GM19035 (cell line): ENCODE results near the gene JTB.
"Not testable (repeated sequence)": the region's sequence is repeated elsewhere in the genome, so short reads cannot be mapped to it uniquely, and the experiment has no call there.

Source experiments
- ATAC-seq: cut with Tn5 transposase; IDR thresholded peaks from one replicate; pipeline ENCODE4 v1.9.1; 2021; ENCODE audit not compliant: unreplicated experiment

Gene JTB

DNA sequence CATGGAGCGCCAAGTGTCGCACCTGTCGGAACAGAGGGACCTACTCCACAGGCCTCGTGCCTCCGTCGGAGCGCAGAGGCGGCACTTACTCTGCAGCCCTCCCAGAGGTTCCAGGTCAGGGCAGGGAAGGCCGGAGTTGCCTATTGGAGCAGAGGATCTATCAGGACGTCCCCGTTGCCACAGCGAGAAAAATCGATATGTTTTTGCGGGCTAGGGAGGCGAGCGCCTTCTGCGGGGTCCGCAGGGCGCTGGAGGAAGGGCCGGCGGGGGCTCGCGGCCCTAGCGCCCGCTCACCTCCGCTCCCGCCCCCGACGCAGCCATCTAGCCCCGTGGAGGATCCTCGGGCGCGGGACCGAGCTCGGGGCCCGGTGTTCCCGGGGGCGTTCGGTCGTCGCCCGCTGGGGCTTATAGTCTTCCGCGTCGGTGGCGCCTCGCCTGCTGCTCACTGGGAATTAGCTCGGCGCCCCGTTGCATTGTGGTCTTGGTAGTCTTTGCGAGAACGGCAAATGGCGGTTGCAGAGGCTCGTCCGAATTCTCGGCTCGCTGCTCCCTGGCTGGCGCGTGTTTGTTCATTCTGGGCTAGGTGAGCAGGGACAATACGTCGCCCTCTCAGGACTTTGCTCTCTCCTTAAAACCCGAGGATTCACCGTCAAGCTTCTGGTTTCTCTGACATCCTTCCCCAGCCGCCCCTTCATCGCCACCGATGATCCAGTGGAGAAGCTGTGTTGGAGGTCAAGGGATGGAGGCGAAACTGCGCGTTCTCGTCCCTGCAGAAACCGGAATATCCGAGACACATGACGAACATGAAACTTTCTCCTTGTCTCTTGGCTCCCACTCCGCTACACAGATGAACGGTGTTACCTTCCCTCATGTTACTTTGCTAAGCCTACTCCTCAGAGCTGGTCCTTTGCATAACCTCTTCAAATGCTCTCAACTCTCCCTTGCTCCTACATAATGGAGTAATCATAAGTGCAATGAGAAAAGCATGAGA, at the start of gene JTB:
JTB (minus strand) TSS at position 425 of the 991 bp plus-strand sequence; CDS start at position 3, 422 bp downstream.
- peak; percentile 84 for ATAC-seq

DNA sequence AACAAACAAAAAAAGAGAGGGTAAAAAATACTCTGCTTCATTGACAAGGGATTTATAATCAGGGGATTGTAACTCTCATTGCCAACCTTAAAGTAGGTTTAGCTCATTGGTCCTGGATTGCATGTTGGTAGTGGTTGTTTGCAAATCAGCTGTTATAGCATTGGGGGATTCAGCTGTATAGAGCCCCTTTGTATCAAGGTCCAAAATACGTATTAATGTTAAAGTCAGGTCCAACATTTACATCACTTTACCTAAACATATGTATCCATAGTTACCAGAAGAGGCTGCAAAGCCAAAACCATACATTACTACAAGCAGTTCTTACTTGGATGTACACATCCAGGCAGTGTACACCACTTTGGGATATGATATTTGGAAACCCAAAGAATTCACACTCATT, 42.5 kb upstream of the JTB start:
- ATAC-seq = no peak

DNA sequence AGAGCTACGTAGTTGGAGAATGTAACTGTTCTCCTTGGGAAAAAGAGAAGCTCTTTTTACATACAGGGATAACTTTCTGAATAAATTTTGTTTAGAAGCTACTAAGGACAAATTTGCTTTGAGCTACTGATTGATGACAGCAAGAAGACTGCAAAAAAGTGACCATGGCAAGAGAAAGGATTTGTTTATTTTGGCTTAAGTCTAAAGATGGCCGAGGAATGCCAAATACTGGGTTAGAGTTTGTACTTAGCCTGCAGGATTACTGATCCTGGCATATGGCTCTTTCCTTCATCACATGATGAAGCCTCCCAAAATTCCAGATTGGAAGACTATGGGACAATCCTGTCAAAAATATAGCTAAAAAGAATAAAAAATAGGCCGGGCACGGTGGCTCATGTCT, 41.8 kb upstream of the JTB start:
- no peak for ATAC-seq

DNA sequence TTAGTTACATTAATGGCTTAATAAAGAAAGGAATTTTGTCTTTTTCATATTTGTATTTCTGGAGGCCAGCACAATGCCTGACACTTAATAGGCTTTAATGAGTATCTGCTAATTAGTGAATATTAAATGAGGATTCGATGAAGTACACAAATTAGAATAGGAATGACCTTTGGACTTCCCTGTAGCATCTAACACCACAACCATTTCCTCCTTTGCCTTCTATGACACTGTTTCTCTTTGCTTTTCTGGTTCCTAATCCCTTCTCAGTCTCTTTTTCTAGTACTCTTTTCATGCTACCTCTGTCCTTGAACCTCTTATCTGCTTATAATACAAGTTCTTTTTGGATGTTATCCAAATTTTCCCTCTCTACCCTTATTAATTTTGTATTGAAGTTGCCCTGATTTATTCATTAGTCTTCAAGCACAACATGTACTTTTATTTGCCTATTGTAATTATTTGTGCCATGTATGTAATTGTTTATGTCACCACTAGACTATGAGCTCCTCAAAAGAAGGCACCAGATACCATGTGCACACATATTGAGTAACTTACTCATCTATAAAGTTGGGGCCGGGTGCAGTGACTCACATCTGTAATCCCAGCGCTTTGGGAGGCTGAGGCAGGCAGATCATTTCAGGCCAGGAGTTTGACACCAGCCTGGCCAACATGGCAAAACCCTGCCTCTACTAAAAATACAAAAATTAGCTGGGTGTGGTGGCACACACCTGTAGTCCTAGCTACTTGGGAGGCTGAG, 36.9 kb upstream of the JTB start:
- ATAC-seq = no peak

DNA sequence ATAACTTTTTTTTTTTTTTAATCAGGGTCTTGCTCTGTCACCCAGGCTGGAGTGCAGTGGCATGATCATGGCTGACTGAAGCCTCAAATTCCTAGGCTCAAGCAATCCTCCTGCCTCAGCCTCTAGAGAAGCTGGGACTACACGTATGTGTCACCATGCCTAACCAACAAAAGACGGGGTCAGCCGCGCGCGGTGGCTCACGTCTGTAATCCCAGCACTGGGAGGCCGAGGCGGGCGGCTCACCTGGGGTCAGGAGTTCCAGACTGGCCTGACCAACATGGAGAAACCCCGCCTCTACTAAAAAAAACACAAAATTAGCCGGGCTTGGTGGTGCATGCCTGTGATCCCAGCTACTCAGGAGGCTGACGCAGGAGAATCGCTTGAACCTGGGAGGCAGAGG, 35.1 kb upstream of the JTB start:
- ATAC-seq = not testable (repeated sequence)

DNA sequence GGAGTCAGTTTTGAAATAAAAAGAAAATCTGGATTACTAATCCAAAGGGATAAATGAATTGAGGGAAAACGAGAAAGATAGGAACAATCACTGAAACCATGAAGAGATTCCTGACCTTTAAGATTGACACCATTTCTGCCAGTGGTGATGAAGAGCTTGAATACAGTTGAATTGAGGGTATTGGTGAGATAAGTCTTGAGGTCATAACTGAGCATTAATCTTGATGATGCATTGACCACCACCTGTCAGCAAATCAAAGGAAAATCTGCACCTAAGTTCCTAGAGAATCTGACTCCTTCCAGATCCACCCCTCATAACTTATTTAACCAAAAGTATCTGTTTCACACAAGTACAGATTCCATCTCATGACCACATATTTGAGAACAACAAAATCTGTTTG, 34.7 kb upstream of the JTB start:
- ATAC-seq = no peak

DNA sequence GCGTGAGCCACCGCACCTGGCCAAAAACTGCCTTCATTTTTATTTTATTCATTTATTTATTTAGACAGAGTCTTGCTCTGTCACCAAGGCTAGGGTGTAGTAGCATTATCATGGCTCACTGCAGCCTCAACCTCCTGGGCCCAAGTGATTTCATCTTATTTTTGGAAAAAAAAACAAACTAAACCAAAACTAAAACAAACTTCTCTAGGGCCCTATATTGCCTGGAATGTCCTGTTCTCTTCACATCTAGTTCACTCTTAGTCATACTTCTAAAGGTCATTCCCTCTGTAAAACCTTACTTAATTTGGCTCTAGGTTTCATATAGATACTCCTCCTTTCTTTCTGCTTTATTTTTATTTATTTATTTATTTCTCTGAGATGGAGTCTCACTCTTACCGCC, 28.7 kb upstream of the JTB start:
- ATAC-seq = no peak

DNA sequence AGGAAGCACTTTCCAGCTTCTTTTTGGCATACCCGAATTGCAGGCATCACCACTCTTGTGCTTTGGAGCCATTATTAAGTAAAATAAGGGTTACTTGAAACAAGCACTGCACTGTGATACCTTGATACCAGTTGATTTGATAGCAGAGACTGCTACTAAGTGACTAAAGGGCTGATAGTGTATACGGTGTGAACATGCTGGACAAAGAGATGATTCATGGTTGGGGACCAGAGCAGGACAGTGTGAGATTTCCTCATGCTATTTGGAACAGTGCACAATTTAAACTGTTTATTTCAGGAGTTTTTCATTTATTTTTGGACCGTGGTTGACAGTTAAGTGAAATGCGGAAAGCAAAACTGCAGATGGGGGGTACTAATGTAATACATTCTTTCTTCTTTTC, 22.9 kb upstream of the JTB start:
- ATAC-seq = no peak

DNA sequence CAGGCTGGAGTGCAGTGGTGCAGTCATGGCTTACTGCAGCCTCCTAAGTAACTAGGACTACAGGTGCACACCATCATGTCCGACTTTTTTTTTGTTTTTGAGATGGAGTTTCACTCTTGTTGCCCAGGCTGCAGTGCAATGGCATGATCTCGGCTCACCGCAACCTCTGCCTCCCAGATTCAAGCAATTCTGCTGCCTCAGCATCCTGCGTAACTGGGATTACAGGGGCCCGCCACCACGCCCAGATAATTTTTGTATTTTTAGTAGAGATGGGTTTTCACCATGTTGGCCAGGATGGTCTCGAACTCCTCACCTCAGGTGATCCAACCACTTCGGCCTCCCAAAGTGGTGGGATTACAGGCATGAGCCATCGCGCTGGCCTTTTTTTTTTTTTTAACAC, 19.4 kb upstream of the JTB start:
- not testable (repeated sequence) for ATAC-seq

DNA sequence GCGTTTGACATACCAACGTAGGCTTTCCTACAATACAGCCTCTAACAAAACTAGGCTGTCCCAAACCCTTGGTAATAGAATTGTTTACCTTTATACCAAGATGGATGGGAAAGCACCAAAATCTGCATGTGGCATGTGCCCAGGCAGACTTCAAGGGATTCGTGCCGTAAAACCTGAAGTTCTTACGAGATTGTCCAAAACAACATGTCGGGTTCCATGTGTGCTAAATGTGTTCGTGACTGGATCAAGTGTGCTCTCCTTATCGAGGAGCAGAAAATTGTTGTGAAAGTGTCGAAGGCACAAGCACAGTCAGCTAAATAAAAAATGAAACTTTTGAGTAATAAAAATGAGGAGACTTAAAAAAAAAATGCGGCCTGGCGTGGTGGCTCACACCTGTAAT, 18.2 kb upstream of the JTB start:
- no peak for ATAC-seq

DNA sequence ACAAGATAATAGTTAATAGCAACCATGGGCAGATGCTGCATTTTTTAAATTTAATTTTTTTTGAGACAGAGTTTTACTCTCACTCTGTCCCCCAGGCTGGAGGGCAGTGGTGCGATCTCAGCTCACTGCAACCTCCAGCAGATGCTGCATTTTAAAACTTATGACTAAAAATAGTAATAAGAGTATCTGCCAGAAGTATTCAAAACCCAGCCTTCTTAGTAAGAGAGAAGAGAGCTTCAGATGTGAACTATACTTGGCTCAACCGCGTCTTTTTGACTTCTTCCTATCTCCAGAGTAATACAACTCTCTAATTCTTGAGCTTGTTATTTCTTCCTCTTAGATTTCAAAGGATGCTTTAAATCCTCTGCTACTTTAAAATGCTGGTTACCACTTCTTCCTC, 17.7 kb upstream of the JTB start:
- no peak for ATAC-seq

DNA sequence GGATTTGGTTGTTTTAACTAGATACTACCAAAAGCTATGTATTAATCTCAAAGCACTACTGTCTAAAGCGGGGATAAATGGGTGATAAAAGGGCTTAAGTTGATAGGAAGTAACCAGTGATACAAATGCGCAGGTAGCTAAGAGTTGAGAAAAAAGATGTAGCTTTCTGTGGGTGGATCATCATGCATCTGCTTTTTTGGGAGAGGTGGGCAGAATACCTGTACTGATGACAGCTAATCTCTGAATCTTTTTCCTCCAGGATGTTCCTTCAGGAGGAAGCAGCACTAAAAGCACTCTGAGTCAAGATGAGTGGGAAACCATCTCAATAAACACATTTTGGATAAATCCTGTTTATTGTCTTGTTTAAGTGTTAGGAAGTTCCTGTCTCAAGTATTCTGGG, 14.3 kb upstream of the JTB start:
- ATAC-seq = no peak

DNA sequence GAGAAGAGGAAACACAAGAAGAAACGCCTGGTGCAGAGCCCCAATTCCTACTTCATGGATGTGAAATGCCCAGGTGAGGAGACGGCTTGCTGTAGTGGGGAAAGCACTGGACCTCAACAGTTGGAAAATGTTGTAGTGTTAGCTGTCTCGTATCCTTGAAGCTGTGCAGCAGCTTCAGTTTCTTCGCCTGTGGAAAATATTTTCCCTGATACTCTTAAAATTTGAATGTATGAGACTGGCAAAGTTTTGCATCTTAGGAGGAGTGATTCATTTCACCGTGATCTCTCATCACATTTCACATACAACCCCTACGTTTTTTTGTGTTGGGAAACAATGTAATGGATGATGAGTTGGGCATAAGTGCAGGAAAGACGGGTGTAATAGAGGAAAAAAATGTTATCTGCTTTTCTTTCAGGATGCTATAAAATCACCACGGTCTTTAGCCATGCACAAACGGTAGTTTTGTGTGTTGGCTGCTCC, 13.7 kb upstream of the JTB start:
- no peak for ATAC-seq

DNA sequence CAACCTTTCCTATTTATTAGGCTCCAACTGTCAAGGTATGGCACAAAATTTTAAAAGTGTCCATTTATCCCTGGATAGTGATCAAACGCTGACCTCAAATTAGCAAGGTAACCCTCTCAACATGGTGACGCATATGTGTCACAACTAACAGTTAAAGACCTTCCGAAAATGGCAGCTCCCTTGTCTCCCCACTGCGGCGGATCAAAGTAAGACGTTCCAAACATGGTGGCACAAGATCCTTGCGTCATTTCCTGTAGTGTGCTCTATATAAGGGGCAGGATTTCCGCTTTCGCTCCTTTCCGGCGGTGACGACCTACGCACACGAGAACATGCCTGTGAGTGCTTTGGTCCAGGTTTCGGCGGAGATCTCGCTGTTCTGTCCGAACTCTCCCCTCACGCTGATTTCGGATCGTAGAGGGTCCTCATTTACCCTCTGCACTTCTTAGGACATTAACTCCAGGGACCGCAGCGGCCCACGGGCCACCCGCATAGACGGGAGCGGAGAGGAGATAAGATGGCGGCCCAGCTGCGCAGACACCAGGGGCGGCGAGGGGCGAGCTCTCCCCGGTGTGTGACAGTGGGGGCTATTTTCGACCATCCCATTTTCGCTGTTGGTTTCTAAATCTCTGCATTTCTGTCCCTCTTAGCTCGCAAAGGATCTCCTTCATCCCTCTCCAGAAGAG, 13.1 kb upstream of the JTB start, which contains the start of gene RPS27:
RPS27 (plus strand) TSS at position 295 of the 683 bp plus-strand sequence; CDS start at position 330, 35 bp downstream.
- peak; percentile 80 for ATAC-seq

DNA sequence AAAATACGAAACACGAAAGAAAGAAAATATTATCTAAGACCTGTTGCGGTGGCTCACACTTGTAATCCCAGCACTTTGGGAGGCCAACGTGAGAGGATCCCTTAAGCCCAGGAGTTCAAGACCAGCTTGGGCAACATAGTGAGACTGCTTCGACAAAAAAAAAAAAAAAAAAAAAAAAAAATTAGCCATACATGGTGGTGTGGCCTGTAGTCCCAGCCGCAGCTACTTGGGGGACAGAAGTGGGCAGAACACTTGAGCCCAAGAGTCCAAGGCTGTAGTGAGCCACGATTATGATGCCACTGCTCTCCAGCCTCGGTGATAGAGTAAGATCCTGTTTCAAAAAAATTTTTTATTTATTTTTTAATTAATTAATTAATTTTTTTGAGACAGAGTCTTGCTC, 10.1 kb upstream of the JTB start:
- ATAC-seq = no peak

DNA sequence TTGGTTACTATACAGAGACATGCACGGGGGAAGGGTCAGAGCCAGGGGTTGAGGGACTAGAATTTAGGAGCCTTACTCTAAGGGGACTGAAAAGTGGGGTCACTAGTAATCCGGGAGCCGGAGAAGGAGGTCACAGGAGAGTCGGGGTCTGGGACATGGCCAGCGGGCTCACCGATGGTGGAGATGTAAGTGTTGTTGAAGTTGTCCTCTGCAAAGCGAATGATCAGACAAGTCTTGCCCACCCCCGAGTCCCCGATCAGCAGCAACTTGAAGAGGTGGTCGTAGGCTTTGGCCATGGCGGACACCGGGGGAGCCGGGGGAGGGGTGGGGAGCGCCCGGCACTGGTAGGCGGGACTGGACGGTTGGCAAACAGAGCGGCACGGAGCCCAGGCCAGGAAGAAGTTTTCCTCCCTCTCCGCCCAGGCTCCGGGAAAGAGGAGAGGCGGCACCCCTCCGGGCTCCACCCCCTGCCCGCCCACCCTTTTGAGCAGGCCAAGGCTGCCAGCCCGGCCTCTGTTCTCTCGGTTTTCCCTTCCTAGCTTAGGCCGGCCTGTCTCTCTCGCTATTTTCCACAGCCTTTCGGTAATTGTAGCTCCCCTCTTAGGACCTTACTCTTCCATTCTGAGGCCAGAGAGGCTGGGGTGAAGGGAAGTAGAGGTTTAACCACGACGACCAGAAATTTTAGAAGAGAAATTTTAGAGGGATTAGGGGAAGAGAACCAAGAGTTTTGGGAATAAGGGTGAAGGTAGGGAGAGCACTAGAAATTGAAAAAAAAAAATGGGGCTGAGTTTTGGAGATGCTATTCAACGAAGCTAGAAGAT, 8.7 kb upstream of the JTB start, which contains the start of gene RAB13:
RAB13 (minus strand) TSS at position 399 of the 821 bp plus-strand sequence; CDS start at position 296, 103 bp downstream.
- no peak for ATAC-seq

DNA sequence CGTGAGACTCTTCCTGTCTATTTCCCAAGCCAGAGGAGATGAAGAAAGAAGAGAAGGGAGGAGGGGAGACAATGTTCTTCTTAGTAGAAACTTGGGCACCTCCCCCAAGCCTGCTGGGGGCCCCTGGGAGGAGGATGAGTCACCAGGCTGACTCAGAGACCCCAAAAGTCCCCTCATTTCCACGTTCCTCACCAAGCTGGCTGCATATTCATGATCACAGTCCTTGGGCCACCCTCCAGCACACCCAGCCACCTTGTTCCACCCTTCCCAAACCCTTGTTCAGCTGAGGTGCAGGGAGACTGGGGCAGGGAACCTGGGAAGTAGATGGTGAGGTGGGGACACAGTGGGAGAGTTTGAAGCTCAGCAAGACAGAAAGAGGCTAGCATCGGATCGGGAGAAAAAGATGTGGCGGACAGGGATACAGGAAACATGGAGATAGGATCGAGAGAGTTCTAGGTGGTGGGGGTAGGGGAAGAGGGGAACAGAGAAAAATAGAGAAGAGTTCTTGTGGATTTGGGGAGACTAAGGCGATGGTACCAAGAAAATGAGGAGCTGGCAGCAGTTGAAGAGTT, 8.0 kb upstream of the JTB start:
- no peak for ATAC-seq

DNA sequence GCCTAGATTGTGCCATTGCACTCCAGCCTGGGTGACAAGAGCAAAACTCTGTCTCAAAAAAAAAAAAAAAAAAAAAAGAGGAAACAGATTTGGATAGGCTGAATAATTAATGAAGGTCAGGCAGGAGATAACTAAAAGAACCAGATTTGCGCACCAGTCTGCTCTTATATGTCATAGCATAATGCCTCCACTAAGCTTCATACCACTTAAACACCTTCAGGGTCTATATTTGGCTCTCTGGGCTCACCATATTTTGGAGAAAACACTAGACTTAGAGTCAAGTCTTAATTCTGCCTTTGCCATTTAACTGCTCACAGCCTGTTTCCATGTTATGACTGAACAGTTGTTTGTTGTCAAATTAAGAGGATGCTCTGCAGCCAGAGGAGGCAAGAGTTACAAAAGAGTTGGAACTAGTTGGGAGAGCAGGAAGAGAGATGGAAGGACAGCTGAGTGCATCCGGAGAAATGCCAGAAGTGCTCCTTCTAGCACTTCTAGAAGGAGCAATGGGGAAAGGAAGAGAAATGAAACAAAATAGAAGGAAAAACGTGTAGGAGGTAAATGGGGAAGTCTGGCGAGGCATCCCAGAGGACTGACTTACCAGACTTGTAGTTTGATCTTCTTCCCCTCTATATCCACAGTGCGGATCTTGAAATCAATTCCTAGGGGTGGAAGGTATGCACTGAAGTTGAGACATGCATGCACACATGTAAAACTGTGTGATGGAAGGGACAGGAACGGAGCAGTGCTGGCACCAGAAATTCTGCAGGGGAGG, 6.8 kb upstream of the JTB start:
- ATAC-seq = no peak

DNA sequence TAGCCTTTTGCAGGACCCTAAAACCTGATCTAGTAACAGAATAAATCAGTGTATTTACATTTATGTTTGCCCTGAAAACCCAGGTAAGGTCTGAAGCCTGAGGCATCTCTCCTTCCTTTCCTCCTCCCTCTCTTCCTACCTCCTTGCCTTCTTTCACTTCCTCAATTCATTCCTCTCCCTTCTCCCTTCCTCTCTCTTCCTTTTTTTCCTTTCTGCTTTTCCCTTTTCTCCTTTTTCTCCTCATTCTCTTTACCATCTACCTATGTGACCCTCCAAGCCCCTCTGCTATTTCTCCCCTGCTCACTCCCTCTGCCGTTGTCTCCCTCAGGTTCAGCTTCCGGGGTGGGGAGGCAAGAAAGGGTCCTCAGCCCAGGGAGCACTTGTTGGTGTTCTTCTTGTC, 4.3 kb upstream of the JTB start:
- ATAC-seq = not testable (repeated sequence)
